ENCODE measurements around the gene ALCAM.
"Not testable (repeated sequence)": the region's sequence is repeated elsewhere in the genome, so short reads cannot be mapped to it uniquely, and the experiment has no call there.

Gene ALCAM

GRCh38 chr3:105537371-105538080, 170.8 kb downstream of the ALCAM start:
- no peak for DNase-seq

- DNase-seq = no peak
Measured at GRCh38 chr3:105538483-105538882, 171.8 kb downstream of the ALCAM start.

GRCh38 chr3:105539897-105540296, 173.2 kb downstream of the ALCAM start:
- no peak for DNase-seq

DNA sequence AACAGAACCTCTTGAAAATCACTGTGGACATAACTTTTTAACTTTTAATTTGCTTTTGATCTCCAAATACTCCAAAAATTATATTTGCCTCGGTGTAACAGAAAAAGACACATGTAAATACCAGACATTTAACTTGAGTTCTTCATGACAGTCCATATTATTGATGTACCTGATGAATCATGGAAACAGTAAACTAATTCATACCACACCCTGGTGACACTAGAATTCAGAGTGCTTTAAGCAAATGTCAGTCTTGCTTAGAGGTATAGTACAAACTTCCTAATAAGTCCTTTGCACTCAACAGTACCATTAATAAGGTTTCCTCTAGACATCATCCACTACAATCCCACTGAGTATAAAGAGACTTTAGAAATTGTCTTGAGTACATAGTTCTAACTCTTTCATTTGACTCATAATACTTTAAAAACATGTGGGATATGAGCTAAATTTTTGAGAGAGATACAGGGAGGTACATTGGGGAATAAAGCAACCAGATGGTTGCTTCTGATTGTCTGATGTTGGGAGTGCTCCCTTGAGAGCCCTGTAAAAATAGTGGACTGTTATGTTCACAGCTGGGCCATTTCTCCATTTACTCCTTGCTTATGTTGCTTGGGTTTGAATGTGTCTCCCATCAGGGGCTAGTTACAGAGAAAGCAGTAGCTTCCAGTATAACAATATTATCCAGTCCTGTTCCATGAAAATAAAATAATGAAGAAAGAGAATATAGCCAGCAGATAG, 175.7 kb downstream of the ALCAM start:
- no peak for DNase-seq

DNA sequence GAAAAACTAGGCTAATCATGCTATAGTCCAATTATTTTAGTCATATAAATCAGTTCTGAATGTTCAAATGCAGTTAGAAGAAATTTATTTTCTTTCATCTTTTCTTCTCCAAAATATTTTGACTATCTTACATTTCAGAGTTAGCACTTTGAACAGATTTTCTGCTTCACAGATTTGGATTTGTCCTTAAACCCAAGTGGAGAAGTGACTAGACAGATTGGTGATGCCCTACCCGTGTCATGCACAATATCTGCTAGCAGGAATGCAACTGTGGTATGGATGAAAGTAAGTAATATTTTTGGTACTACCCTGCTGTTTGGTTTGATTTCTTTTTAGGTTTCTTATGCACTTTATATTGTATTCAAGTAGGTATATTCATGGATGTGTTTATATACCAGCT, 178.3 kb downstream of the ALCAM start:
- DNase-seq = no peak

DNA sequence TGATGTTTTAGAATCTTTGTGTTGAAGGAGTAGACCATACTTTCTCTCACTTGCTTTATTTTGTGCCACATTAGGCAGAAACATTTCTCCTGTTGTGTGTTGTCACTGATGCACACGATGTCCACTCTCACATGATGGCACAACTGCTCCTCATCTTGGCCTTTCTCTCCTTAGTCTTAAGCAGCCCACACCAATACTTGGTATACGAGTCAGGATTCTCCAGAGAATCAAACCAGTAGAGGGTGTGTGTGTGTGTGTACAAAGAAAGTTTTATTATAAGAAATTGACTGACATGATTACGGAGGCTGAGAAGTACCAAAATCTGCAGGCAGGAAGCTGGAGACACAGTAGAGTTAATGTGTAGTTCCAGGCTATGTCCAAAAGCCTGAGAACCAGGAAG, 187.1 kb downstream of the ALCAM start:
- no peak for DNase-seq

DNA sequence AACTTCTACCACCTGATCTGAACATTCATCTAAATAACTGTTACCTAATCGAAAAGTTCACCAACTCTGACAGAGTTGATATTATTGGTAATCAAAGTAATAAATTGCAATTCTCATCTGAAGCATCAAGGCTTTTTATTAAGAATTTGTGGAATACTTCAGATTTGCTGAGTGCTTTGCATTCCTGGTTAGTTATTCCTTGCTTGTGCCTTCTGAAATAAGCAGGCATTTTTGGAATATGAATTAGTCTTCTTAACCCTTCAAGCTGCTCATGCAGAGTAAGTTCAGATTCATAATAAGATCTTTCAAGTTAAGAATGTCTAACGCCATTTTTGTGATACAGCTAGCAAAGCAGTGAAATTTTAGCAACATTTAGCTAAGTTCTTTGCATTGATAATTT, 188.5 kb downstream of the ALCAM start:
- no peak for DNase-seq

- DNase-seq = no peak
Measured at GRCh38 chr3:105559856-105560255, 193.1 kb downstream of the ALCAM start.

DNA sequence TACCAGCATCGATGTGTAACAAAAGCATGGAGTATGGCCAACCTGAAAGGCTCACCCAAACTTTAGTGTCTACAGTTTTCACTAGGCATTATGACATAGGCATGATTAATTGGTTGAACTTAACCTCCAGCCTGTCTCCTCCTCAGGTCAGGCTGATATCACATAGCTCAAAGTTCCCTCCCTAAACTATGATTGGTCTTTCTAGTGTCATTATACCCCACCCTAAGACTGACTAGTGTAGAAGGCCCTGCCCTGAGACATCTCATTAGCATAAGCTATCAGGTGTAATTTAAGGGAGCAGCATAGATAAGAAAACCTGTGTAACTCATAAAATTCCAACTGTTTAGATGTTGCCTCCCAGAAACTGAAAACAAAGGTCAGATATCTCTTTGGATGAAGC, 195.2 kb downstream of the ALCAM start:
- no peak for DNase-seq

DNA sequence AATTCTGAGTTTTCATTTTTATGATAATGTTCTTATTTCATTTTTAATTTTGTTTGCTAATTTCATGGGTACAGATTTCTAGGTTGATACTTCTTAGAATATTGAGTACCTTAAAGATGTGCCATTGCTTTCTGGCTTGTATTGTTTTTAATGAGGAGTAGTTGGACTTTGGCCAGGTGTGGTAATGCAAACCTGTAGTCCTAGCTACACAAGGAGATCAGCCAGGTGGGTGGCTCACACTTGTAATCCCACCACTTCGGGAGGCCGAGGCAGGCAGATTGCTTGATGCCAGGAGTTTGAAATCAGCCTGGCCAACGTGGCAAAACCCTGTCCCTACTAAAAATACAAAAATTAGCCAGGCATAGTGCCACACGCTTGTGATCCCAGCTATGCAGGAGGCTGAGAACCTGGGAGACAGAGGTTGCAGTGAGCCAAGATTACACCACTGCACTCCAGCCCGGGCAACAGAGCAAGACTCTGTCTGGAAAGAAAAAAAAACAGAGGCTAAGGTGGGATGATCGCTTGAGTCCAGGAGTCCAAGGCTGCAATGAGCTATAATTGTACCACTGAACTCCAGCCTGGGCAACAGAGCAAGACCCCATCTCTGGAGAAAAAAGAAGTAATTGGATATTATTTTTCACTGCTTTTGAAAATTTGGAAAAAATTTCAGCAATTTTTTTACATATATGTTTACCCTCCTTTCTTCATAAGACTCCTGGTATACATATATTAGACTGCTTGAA, 198.0 kb downstream of the ALCAM start:
- no peak for DNase-seq

- no peak for DNase-seq
Measured at GRCh38 chr3:105571005-105571404, 204.3 kb downstream of the ALCAM start.

GRCh38 chr3:105572501-105572900, 205.8 kb downstream of the ALCAM start:
- DNase-seq = no peak

DNA sequence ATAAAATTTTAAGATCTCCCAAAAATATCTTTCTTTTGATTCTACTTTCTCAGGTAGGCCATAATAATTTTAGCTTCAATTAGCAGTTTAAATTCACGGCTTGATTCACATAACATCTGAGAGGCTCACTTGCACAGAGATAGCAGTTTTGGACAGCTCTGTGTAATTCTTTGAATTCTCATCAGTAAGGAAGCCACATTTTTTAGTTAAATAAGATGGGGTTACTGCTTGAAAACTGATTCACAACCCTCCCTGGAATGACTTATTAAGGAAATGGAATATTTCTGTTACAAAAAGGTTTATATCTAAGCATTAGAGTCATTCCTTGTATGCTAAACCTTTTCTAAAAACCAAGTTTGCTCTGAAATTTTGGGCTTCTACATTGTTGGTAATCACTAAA, 212.7 kb downstream of the ALCAM start:
- DNase-seq = no peak

DNA sequence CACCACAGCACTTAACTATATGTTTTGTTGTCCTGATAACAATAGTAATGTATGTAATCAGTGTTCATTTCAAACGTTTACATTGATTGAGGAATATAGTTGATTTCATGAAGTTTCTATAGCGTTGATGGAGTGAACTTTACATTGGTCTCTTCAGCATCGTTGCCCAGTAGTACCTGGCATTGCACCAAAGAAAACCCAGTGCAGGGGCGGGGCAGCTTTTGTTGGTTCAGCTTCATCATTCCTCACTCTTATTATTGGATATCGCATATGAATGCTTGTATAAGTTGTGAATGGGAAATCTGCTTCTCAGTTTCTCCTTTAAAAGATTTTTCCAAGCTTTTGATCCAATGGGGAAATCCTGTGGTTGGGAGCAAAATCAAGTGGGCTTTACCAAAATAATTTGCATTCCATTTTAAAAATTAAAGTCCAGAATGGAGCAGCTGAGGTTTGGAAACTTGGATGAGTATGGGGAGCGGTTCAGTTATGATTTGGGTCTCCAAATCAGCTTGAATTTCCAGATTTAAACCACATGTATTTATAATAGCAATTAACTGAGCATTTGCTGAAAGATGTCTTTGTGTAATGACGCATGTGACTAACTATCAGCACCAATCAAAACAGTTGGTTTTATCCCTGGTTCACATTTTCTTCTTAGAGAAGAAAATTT, 213.7 kb downstream of the ALCAM start:
- no peak for DNase-seq

- no peak for DNase-seq
Measured at GRCh38 chr3:105582015-105582414, 215.3 kb downstream of the ALCAM start.

DNA sequence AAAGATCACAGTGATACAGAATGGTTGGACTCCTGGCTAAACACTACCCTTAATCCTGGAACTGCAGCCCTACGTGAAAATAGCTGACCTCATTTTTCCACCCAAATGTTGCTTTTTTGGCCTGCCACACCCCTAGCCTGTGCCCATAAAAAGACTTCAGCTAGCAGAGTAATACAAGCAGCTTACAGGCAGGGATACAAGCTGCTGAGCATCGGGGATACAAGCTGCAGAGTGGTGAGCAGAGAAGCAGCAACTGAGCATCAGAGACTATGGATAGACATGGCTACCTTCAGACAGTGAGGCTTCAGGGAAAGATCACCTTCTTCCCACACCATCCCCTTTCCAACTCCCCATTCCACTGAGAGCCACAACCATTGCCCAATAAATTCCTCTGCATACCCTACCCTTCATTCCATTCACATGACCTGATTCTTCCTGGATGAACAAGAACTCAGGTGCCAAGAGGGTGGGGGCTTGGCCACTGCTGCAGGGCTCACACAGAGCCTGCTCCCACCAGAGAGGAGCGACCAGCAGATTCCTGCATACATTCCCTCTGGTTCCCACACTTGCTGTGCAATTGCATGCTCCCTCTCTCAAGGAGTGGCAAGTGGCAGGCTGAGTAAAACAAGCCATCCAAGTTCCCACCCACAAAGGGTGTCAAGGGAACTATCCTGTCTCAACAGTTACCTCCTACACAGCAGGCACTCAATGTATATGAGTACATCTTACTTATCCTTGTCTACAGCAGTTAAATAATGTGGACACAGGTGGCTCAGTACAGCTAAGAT, 217.5 kb downstream of the ALCAM start:
- no peak for DNase-seq

DNA sequence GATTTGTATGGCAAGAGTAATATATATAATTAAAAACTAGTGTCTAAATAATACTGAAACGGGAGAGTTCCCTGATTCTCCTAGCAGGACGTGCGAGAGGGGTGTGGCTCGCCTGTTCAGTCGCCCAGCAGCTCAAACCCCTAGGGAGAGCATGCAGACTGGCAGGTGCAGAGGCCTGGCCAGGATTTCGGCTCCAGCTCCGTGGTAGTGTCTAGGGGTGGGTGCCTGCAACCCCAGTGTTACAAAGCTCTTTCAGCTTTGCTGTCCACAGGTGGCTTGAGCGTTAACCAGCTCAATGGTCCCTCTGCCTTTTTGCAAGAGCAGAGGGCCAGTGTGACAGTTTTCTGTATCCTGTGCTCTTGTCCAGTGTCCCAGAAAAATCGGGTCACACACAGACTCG, 226.6 kb downstream of the ALCAM start:
- DNase-seq = no peak

- no peak for DNase-seq
Measured at GRCh38 chr3:105594219-105594618, 227.5 kb downstream of the ALCAM start.

DNA sequence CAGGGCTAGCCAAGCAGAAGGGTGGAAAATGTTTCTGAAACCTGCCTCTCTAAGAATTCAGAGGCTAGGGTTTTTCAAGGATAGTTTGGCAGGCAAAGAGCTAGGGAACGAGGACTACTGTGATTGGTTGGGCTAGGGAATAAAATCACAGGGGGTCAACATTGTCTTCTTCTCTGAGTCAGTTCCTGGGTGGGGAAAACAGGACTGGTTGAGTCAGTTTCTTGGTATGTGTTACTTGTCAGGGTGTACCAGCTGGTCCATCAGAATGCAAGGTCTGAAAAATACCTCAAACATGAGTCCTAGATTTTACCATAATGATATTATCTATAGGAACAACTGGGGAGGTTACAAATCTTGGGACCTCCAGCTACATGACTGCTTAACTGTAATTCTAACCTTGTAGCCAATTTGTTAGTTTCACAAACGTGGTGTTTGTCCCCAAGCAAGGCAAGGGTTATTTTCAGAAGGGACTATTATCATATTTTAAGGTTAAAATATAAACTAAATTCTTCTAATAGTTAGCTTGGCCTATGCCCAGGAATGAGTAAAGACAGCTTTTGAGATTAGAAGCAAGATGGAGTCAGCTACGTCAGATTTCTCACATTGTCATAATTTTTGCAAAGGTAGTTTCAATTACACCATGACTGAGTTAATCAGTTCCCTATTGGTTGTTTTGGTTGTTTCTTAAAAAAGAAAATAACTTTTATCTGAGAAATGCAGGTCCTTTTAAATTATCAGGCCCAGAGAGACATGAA, 231.5 kb downstream of the ALCAM start:
- no peak for DNase-seq

DNA sequence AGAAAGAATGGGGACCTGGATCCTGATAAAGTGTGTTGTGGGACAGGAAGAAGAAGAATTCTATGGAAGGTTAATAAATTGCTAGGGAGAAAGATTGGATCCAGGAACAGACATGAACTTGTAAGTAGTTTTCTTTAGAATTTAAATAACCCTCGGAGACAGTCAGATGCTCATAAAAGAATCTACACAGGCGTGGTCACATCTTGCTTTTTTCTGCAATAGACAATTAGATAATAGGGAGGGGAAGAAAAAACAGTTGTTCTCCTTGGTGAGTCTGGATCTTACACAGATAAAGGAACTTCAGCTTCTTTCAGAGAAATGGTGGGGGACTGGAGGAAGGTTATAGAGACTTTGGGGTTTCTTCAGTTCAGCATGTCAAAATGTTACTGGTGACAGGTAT, 232.6 kb downstream of the ALCAM start:
- DNase-seq = no peak

DNA sequence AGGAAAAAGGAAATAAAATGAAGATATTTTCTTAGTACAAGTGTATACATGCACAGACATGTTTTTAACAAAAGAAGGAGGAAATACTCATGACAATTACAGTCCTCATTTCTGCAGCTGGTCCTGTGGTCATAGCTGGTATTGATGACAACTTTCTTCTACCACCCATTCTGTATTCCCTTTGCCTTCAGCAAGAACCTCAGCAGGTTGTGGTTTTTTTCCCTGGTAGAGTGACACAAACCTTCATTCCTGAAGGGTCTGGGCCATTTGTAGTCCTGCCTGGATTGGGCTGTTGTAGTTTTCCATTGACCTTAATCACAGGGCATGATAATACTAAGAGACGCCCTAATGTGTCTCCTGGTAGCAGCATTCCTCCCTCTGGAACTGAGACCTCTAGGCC, 235.0 kb downstream of the ALCAM start:
- not testable (repeated sequence) for DNase-seq

DNA sequence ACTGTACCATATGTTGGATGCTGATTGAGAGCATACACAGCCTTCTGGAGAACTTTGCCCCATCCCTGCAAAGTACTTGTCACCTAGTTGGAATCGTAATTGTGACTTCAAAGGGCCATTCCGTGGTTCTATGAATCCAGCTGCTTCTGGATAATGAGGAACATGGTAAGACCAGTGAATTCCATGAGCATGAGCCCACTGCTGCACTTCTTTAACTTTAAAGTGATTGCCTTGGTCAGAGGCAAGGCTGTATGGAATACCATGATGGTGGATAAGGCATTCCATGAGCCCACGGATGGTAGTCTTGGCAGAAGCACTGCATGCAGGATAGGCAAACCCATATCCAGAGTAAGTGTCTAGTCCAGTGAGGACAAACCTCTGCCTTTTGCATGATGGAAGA, 235.6 kb downstream of the ALCAM start:
- DNase-seq = not testable (repeated sequence)

All from NCI-H446 treated with DMSO at 0.1 percent for 48 hours (cell line).